K562 (cell line): ENCODE measurements around the gene RING1. TPM values are rescaled to one million over a fixed set of nuclear protein-coding genes. Genes with fewer than 3 reads are reported as not detected.

Experiments used
- ATAC-seq: fragments of 200-7000 bp; cut with Tn5 transposase; 3 replicates; pipeline ENCODE4 v1.9.1; 2020; ENCODE audit warnings: moderate library complexity
- BruUV-seq: library from RNA; stranded (reverse); fragments of 400-500 nt; replicated peaks from 2 replicates; lab custom pipeline; 2021; lab: Mats Ljungman, UMichigan
- CTCF ChIA-PET: fragments of 300-600 bp; formaldehyde crosslinking; extraction: SDS; loops from one replicate; lab custom pipeline; 2021; ENCODE audit warnings: low intra/inter-chr PET ratio; lab: Yijun Ruan, JAX
- POLR2A ChIA-PET: fragments of 300-600, 350-650 bp; sonication (Branson Sonifier 250); formaldehyde crosslinking; extraction: SDS; loops from one replicate; lab custom pipeline; 2021; ENCODE audit warnings: antibody characterized with exemption, inconsistent platforms; lab: Yijun Ruan, JAX
- DNase-seq, 4 experiments: peaks; one replicate each; pipeline versions ENCODE4 v3.0.0 to v3.0.0-alpha.2; 2011 to 2018; ENCODE audit warnings: low spot score in 3 of 4, mixed read lengths in 3 of 4; ENCODE audit errors: extremely low read depth in 1 of 4
- FAIRE-seq: peaks from 2 replicates; lab custom pipeline; 2011; peaks lifted over from hg19 to GRCh38; lab: Jason Lieb, UNC
- H2AFZ ChIP-seq: 2 replicates; pipeline ENCODE4 v1.6.0; 2011; ENCODE audit warnings: low read depth, low read length, control low read depth, inconsistent platforms
- H3K27ac ChIP-seq: fragments of 200-600 bp; 3 replicates; pipeline ENCODE4 v1.8.0; 2011; ENCODE audit warnings: low read depth, mild to moderate bottlenecking, control low read depth, inconsistent platforms, low read length, moderate library complexity, mixed read lengths; ENCODE audit errors: extremely low read depth
- H3K27me3 ChIP-seq, 2 experiments: fragments of 300-600 bp in 1 of 2; 2 replicates in 1 of 2; 3 replicates in 1 of 2; pipeline versions ENCODE4 v1.6.0 to v1.8.0; 2011; ENCODE audit warnings: inconsistent platforms in 2 of 2, low read length in 2 of 2, mild to moderate bottlenecking in 1 of 2, mixed read lengths in 1 of 2, moderate library complexity in 1 of 2; ENCODE audit not compliant: control insufficient read depth in 2 of 2, insufficient read depth in 2 of 2
- H3K36me3 ChIP-seq: fragments of 300-600 bp; 3 replicates; pipeline ENCODE4 v1.8.0; 2011; ENCODE audit warnings: mild to moderate bottlenecking, low read length, inconsistent platforms; ENCODE audit not compliant: control insufficient read depth, insufficient read depth
- H3K4me1 ChIP-seq, 2 experiments: fragments of 200-600 bp in 1 of 2; replicated peaks in 1 of 2; 2 replicates in 1 of 2; 3 replicates in 1 of 2; pipeline versions ENCODE4 v1.5.1 to v1.8.0; 2011; ENCODE audit warnings: inconsistent platforms in 2 of 2, low read length in 2 of 2, mild to moderate bottlenecking in 1 of 2, mixed read lengths in 1 of 2, moderate library complexity in 1 of 2; ENCODE audit not compliant: control insufficient read depth in 2 of 2, insufficient read depth in 2 of 2
- H3K4me2 ChIP-seq: 2 replicates; pipeline ENCODE4 v1.6.1; 2011; ENCODE audit warnings: low read length, control low read depth, inconsistent platforms, mixed read lengths; ENCODE audit not compliant: insufficient read depth
- H3K4me3 ChIP-seq: fragments of 200-600 bp; sonication (generic), shearing (Covaris generic); 2 replicates; pipeline ENCODE4 v1.5.1; 2016; ENCODE audit warnings: control low read depth, inconsistent platforms
- H3K79me2 ChIP-seq: fragments of 200-600 bp; 3 replicates; pipeline ENCODE4 v1.8.0; 2011; ENCODE audit warnings: low read length, inconsistent platforms; ENCODE audit not compliant: control insufficient read depth, insufficient read depth
- H3K9ac ChIP-seq, 2 experiments: 2 replicates each; pipeline versions ENCODE4 v1.6.0 to v1.6.1; 2011; ENCODE audit warnings: low read depth in 2 of 2, low read length in 2 of 2, control low read depth in 1 of 2, inconsistent platforms in 1 of 2, mild to moderate bottlenecking in 1 of 2, mixed read lengths in 1 of 2; ENCODE audit not compliant: insufficient read depth in 1 of 2
- H3K9me1 ChIP-seq: one replicate; pipeline ENCODE4 v1.6.0; 2011; ENCODE audit warnings: inconsistent platforms, mild to moderate bottlenecking, low read length, moderate library complexity; ENCODE audit not compliant: control insufficient read depth, insufficient read depth
- H3K9me3 ChIP-seq: replicated peaks from 2 replicates; pipeline ENCODE4 v1.5.1; 2011; ENCODE audit warnings: low read depth, low read length, inconsistent platforms; ENCODE audit not compliant: control insufficient read depth, insufficient read depth
- H4K20me1 ChIP-seq: replicated peaks from 2 replicates; pipeline ENCODE4 v1.6.1; 2011; ENCODE audit warnings: low read length, inconsistent platforms, mixed read lengths; ENCODE audit not compliant: control insufficient read depth, insufficient read depth
- ATF3 ChIP-seq, 2 experiments: fragments of 450-650 bp in 1 of 2; sonication (generic) in 1 of 2; formaldehyde crosslinking in 1 of 2; IDR thresholded peaks in 1 of 2; conservative IDR thresholded peaks in 1 of 2; 2 replicates each; pipeline versions ENCODE4 v1.6.1 to v1.8.1; 2016 to 2023; ENCODE audit warnings: mild to moderate bottlenecking in 2 of 2, moderate library complexity in 2 of 2, inconsistent platforms in 1 of 2, missing genetic modification reagents in 1 of 2
- BDP1 ChIP-seq: IDR thresholded peaks from 3 replicates; pipeline ENCODE4 v1.6.1; 2011; ENCODE audit not compliant: insufficient read length, insufficient read depth
- CAMTA2 ChIP-seq: fragments of 250-450 bp; sonication (Bioruptor Pico); conservative IDR thresholded peaks from 2 replicates; pipeline ENCODE4 v1.5.1; 2022
- CC2D1A ChIP-seq: fragments of 450-650 bp; IDR thresholded peaks from 2 replicates; pipeline ENCODE4 v1.6.1; 2017; ENCODE audit warnings: mild to moderate bottlenecking
- DIDO1 ChIP-seq: fragments of 450-650 bp; IDR thresholded peaks from 2 replicates; pipeline ENCODE4 v1.6.1; 2016; ENCODE audit warnings: low read depth, missing biosample characterization, missing genetic modification characterization
- FOXK1 ChIP-seq: sonication (generic); formaldehyde crosslinking; IDR thresholded peaks from 2 replicates; pipeline ENCODE4 v1.8.0; 2022; ENCODE audit warnings: missing genetic modification reagents, mild to moderate bottlenecking, borderline replicate concordance
- NCOA1 ChIP-seq: fragments of 450-650 bp; IDR thresholded peaks from 2 replicates; pipeline ENCODE4 v1.6.1; 2016; ENCODE audit warnings: low read depth
- PHF21A ChIP-seq: fragments of 450-650 bp; IDR thresholded peaks from 2 replicates; pipeline ENCODE4 v1.6.1; 2017; ENCODE audit warnings: low read depth, borderline replicate concordance
- PTBP1 ChIP-seq: fragments of 200-400 bp; formaldehyde crosslinking; IDR thresholded peaks from 2 replicates; pipeline ENCODE4 v1.6.1; 2017; ENCODE audit warnings: low read depth, low read length
- RFX5 ChIP-seq: IDR thresholded peaks from 2 replicates; pipeline ENCODE4 v1.6.1; 2011; ENCODE audit warnings: low read depth, mild to moderate bottlenecking, improper control_type of control experiment, low read length
- SAFB2 ChIP-seq: fragments of 200-400 bp; formaldehyde crosslinking; IDR thresholded peaks from 2 replicates; pipeline ENCODE4 v1.6.1; 2018; ENCODE audit warnings: borderline replicate concordance, low read length, low read depth, moderate library complexity; ENCODE audit not compliant: severe bottlenecking
- SMC3 ChIP-seq: conservative IDR thresholded peaks from 2 replicates; pipeline ENCODE4 v1.6.1; 2011; ENCODE audit warnings: low read depth, low read length, improper control_type of control experiment; ENCODE audit not compliant: insufficient read depth
- SRSF7 ChIP-seq: fragments of 200-400 bp; formaldehyde crosslinking; optimal IDR thresholded peaks from 2 replicates; pipeline ENCODE3; 2017; ENCODE audit warnings: mild to moderate bottlenecking, low read depth, low read length
- STAT5A ChIP-seq: IDR thresholded peaks from 2 replicates; pipeline ENCODE4 v1.6.1; 2012; ENCODE audit warnings: low read length, inconsistent platforms, borderline replicate concordance
- TBP ChIP-seq: optimal IDR thresholded peaks from 2 replicates; pipeline ENCODE3; 2011; ENCODE audit warnings: low read depth, low read length, improper control_type of control experiment
- ZBTB12 ChIP-seq: fragments of 250-450 bp; sonication (Bioruptor Pico); IDR thresholded peaks from 2 replicates; pipeline ENCODE4 v1.4.0; 2020
- ZNF23 ChIP-seq: fragments of 250-450 bp; sonication (Bioruptor Pico); IDR thresholded peaks from 2 replicates; pipeline ENCODE4 v1.4.0; 2020; ENCODE audit warnings: mild to moderate bottlenecking
- ZNF274 ChIP-seq: IDR thresholded peaks from 2 replicates; pipeline ENCODE4 v1.6.1; 2011; ENCODE audit warnings: low read depth, mild to moderate bottlenecking, low read length, moderate library complexity, borderline replicate concordance
- ZNF354B ChIP-seq: fragments of 250-450 bp; sonication (Bioruptor Pico); IDR thresholded peaks from 2 replicates; pipeline ENCODE4 v1.4.0; 2020
- WGBS: fragments of 100-300 bp; shearing (Covaris generic); methylation state at CpG from one replicate; pipeline ENCODE4 v1.1.6; 2016; ENCODE audit warnings: low coverage, mixed read lengths; ENCODE audit not compliant: insufficient coverage; ENCODE audit errors: missing lambda C conversion rate; 5-methylcytosine and 5-hydroxymethylcytosine counted together
- in situ Hi-C: fragments of 300-500 bp; cut with MboI; formaldehyde crosslinking; loops from 4 replicates; pipeline ENCODE4 v1.15.0; 2018; ENCODE audit warnings: inconsistent platforms, mixed read lengths
- intact Hi-C: fragments of 100-400 bp; cut with micrococcal nuclease; formaldehyde crosslinking; loops from 2 replicates; pipeline ENCODE4 v1.14.2; 2022
- polyA plus RNA-seq, 8 experiments: library from polyadenylated mRNA; depleted of rRNA in 4 of 8; stranded (reverse) in 5 of 8; unstranded in 3 of 8; fragments of >200 nt; fragmentation: Nextera tagmentation in 2 of 8; fragmentation: Illumina TruSeq in 1 of 8; extraction: Ambion mirVana in 2 of 8; extraction: Trizol in 1 of 8; gene quantifications; 2 replicates each; pipeline versions ENCODE4 v1.2.1 to v1.2.3, GENCODE V29; 2011 to 2014; ENCODE audit warnings: inconsistent platforms in 1 of 8, missing spikeins in 1 of 8
- total RNA-seq, 7 experiments: library from RNA; depleted of rRNA in 6 of 7; stranded (reverse); fragments of >200 nt in 6 of 7; fragmentation: Illumina TruSeq in 2 of 7; extraction: Trizol in 2 of 7; gene quantifications; 2 replicates each; pipeline versions ENCODE4 v1.2.1 to v1.2.3, GENCODE V29; 2011 to 2021; ENCODE audit warnings: low replicate concordance in 1 of 7
- TF ChIP-seq, protein P1 (sequence below): sonication (generic); formaldehyde crosslinking; IDR thresholded peaks from 2 replicates; pipeline ENCODE4 v1.9.0; 2022; ENCODE audit warnings: mild to moderate bottlenecking, missing genetic modification reagents

Gene RING1
- total and polyA plus RNA-seq, 9 of the 15 experiments (the other 6 are each of a cell fraction or from before 2014, with no cell fraction given) = 4.2 to 59.1 (median 36.9) TPM

GRCh38 chr6:33247977-33248642, 39.8 kb downstream of the RING1 start:
- no peaks in the 10 kb centered on the region for H3K9me3 ChIP-seq
- peaks cover 4 to 9% of the 10 kb centered on the region in 2 experiments; a peak in 2 of 5 replicates for H3K27me3 ChIP-seq
- DNase-seq = peak; percentile 82 to 95 (median 84)
- peak overlapping the region; percentile 53 for H3K4me3 ChIP-seq
- peak overlapping the region; percentile 97 for H3K4me2 ChIP-seq
- H3K9me1 ChIP-seq = peaks cover 4% of the 10 kb centered on the region
- in situ Hi-C loops = loop anchor here (5.0 kb wide), 2 partner anchors 131 to 231 kb away; no protein-coding TSS in a partner anchor
- BruUV-seq = no TSS peak
- CTCF ChIA-PET = interaction anchor here (0.5 to 3.6 kb wide), 11 partner anchors 47 to 504 kb away, joined by 3 to 24 read pairs (median 5); partner anchors contain the start of genes RXRB and SLC39A7
- intact Hi-C loops = loop anchor here (1.0 to 2.0 kb wide), 4 partner anchors 47 to 234 kb away; partner anchors contain the start of genes RXRB and SLC39A7
- POLR2A ChIA-PET = interaction anchor here (0.6 to 5.2 kb wide), 21 partner anchors 11 to 1033 kb away, joined by 3 to 57 read pairs (median 3); partner anchors contain the start of genes B3GALT4, HLA-DPA1, RING1 and RPS18
- 10% methylated on average over 24 of the region's 28 CpGs for WGBS
- no peaks in the 10 kb centered on the region for H4K20me1 ChIP-seq
- peak overlapping the region; percentile 81 for H3K27ac ChIP-seq
- no peaks in the 10 kb centered on the region for H3K79me2 ChIP-seq
- ATAC-seq = peak; percentile 76
- no peak for FAIRE-seq
- H2AFZ ChIP-seq = peak overlapping the region; percentile 99
- peaks cover 22 to 31% of the 10 kb centered on the region in 2 experiments for H3K4me1 ChIP-seq
- H3K9ac ChIP-seq = peak overlapping the region; percentile 79 to 87
- peaks cover 19% of the 10 kb centered on the region for H3K36me3 ChIP-seq
- TF ChIP-seq, protein P1, sequence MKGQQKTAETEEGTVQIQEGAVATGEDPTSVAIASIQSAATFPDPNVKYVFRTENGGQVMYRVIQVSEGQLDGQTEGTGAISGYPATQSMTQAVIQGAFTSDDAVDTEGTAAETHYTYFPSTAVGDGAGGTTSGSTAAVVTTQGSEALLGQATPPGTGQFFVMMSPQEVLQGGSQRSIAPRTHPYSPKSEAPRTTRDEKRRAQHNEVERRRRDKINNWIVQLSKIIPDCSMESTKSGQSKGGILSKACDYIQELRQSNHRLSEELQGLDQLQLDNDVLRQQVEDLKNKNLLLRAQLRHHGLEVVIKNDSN (CRISPR knock-in tag) = no peak
- TF ChIP-seq CC2D1A (peak; percentile 90), ZNF354B (CRISPR knock-in tag) (no peak), PTBP1 (peak; percentile 80; the same call in 1 of the 2 replicates), SRSF7 (no peak), FOXK1 (peak; percentile 80; the same call in 1 of the 2 replicates), PHF21A (peak; percentile 45; the same call in 1 of the 2 replicates), STAT5A (no peak), ATF3 (IDR thresholded peaks at IDR 0.05) (no peak), ATF3 (CRISPR knock-in tag; conservative IDR thresholded peaks at IDR 0.05) (0 out of 2 replicates have a peak, but pooled peaks have one; percentile 22), ZNF23 (no peak), TBP (peak; percentile 64), ZBTB12 (CRISPR knock-in tag) (no peak), ZNF274 (no peak), SMC3 (peak; percentile 82), DIDO1 (tag) (peak; percentile 28; the same call in 1 of the 2 replicates), RFX5 (no peak), CAMTA2 (CRISPR knock-in tag) (no peak), NCOA1 (peak; percentile 22; the same call in 1 of the 2 replicates), BDP1 (no peak), SAFB2 (no peak)
